GM19372 (cell line): ENCODE measurements around the gene USP34.

Source experiments
- ATAC-seq: cut with Tn5 transposase; IDR thresholded peaks from one replicate; pipeline ENCODE4 v1.9.1; 2021; ENCODE audit warnings: mild to moderate bottlenecking, low read depth, moderate library complexity; ENCODE audit not compliant: unreplicated experiment

USP34 gene

GRCh38 chr2:61380056-61380881 lies 90.6 kb downstream of the USP34 start:
- no peak for ATAC-seq

GRCh38 chr2:61379521-61379920 lies 91.4 kb downstream of the USP34 start:
- ATAC-seq, result no peak

- ATAC-seq, result no peak
Measured at GRCh38 chr2:61378281-61378680, 92.6 kb downstream of the USP34 start.

- no peak for ATAC-seq
Measured at GRCh38 chr2:61377046-61377445, 93.8 kb downstream of the USP34 start.

GRCh38 chr2:61376211-61376610 lies 94.7 kb downstream of the USP34 start:
- ATAC-seq, result no peak

- no peak for ATAC-seq
Measured at GRCh38 chr2:61371027-61371426, 99.9 kb downstream of the USP34 start.

GRCh38 chr2:61368687-61369665 lies 101.9 kb downstream of the USP34 start:
- ATAC-seq, result no peak

GRCh38 chr2:61367177-61367576 lies 103.7 kb downstream of the USP34 start:
- ATAC-seq, result no peak

- no peak for ATAC-seq
Measured at GRCh38 chr2:61363580-61363979, 107.3 kb downstream of the USP34 start.

- ATAC-seq, result no peak
Measured at GRCh38 chr2:61362873-61363272, 108.0 kb downstream of the USP34 start.

GRCh38 chr2:61361068-61361467 lies 109.8 kb downstream of the USP34 start:
- no peak for ATAC-seq

GRCh38 chr2:61359058-61359457 lies 111.8 kb downstream of the USP34 start:
- ATAC-seq, result no peak

GRCh38 chr2:61357681-61358080 lies 113.2 kb downstream of the USP34 start:
- no peak for ATAC-seq

- no peak for ATAC-seq
Measured at GRCh38 chr2:61356958-61357350, 113.9 kb downstream of the USP34 start.

GRCh38 chr2:61356261-61356957 lies 114.5 kb downstream of the USP34 start:
- no peak for ATAC-seq

- no peak for ATAC-seq
Measured at GRCh38 chr2:61354543-61355197, 116.2 kb downstream of the USP34 start.

GRCh38 chr2:61353909-61354308 lies 117.0 kb downstream of the USP34 start:
- no peak for ATAC-seq

GRCh38 chr2:61350777-61351176 lies 120.1 kb downstream of the USP34 start:
- no peak for ATAC-seq

GRCh38 chr2:61343141-61343540 lies 127.7 kb downstream of the USP34 start:
- ATAC-seq, result no peak

GRCh38 chr2:61340242-61340641 lies 130.6 kb downstream of the USP34 start:
- no peak for ATAC-seq
